Prostate gland (tissue), 2 donors: Measurements from ENCODE around the gene APLNR. TPM values are rescaled to one million over a fixed set of nuclear protein-coding genes. Genes with fewer than 3 reads are reported as not detected.

Source experiments
- DNase-seq: peaks from one replicate; pipeline ENCODE4 v3.0.0-alpha.2; 2019; ENCODE audit warnings: low spot score
- H3K27ac ChIP-seq, 2 donors: fragments of 200-600 bp; sonication (generic); 2 replicates each; pipeline ENCODE4 v1.5.1; 2017 to 2019
- H3K27me3 ChIP-seq: fragments of 200-600 bp; sonication (generic); replicated peaks from 2 replicates; pipeline ENCODE4 v1.5.1; 2019; ENCODE audit not compliant: insufficient read depth
- H3K36me3 ChIP-seq, 2 donors: fragments of 200-600 bp; sonication (generic); 1 replicate in 1 of 2; 2 replicates in 1 of 2; pipeline versions ENCODE4 v1.5.1 to v1.8.1; 2017 to 2019
- H3K4me1 ChIP-seq: fragments of 200-600 bp; sonication (generic); replicated peaks from 2 replicates; pipeline ENCODE4 v1.5.1; 2019
- H3K4me3 ChIP-seq, 2 donors: fragments of 200-600 bp; sonication (generic); 2 replicates each; pipeline ENCODE4 v1.5.1; 2017 to 2019
- H3K9me3 ChIP-seq: fragments of 200-600 bp; sonication (generic); 2 replicates; pipeline ENCODE4 v1.5.1; 2017
- CTCF ChIP-seq, 4 experiments: fragments of 200-600 bp in 2 of 4; fragments of 450-650 bp in 2 of 4; sonication (generic) in 2 of 4; IDR thresholded peaks; 1 replicate in 3 of 4; 2 replicates in 1 of 4; pipeline ENCODE4 v1.5.1; 2016 to 2019; ENCODE audit warnings: antibody characterized with exemption in 4 of 4, mild to moderate bottlenecking in 2 of 4, moderate library complexity in 2 of 4
- POLR2A ChIP-seq: fragments of 450-650 bp; IDR thresholded peaks from one replicate; pipeline ENCODE4 v1.6.1; 2016; ENCODE audit warnings: antibody characterized with exemption, mild to moderate bottlenecking
- POLR2AphosphoS5 ChIP-seq: sonication (generic); formaldehyde crosslinking; IDR thresholded peaks from one replicate; pipeline ENCODE4 v1.6.1; 2017; ENCODE audit warnings: antibody characterized with exemption
- WGBS: methylation state at CpG from one replicate; pipeline ENCODE4 v1.1.5; 2018; 5-methylcytosine and 5-hydroxymethylcytosine counted together
- intact Hi-C: fragments of 100-400 bp; cut with DNase I; formaldehyde crosslinking; loops from one replicate; pipeline ENCODE4 v1.14.2; 2022
- total RNA-seq, 2 donors: library from RNA; depleted of rRNA; stranded (reverse); fragments of >200 nt; gene quantifications; one replicate each; pipeline ENCODE4 v1.1.0, GENCODE V29; 2016

The APLNR gene
- total RNA-seq, 2 donors from 2014 or later: 1.7 TPM; not detected in 1

DNA sequence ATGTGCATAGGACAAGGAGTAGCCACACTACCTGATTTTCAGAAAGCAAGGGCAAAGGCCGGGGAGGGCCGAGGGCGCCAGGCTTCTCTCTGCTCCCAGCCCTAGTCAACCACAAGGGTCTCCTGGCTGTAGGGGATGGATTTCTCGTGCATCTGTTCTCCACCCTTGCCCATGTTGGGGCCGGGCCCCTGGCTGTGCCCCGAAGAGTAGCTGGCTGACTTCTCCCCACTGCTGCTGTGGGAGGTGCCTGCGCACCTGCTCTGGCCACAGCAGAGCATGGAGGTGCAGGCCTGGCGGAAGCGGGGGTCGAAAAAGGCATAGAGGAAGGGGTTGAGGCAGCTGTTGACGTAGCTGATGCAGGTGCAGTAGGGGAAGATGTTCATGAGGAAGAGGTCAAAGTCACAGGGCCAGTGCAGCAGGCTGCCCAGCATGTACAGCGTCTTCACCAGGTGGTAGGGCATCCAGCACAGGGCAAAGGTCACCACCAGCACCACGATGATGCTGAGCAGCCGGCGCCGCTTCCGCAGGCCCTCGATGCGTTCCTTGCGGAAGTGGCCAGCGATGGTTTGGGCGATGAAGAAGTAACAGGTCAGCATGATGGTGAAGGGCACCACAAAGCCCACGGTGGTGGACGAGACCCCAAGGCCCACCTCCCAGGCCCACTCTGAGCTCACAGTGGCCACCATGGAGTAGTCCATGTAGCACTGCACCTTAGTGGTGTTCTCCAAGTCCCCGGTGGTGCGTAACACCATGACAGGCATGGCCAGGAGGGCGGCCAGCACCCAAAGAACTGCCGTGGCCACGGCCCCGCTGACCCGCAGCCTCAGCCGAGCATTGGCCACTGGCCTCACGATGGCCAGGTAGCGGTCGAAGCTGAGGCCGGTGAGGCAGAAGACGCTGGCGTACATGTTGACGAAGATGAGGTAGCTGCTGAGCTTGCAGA lies 1.0 kb downstream of the APLNR start:
- intact Hi-C loops: no loop called here
- no peak overlapping the region for H3K4me3 ChIP-seq
- WGBS: 88% methylated on average over 39 of the region's 39 CpGs

DNA sequence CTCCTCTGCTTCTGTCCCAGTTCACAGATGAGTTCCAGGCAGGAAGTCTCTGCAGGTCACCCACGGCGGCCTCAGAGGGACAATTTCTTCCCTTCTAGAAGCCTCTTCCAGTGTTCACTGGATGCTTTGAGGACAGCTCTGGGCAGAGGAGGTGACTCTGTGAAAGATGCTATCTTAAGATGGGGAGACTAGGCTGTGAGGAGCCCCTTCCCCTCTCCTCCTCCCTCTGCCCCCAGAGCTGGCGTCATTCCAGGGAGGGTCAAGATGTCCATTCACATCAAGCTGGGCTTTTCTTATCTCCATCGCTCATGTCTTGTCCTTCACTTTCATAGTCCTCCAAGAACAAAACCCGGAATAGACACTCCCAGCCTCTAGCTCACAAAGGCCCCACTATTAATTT lies 3.3 kb downstream of the APLNR start:
- Histone ChIP-seq H3K36me3 (no peaks in the 10 kb centered on the region), H3K4me3 (no peak overlapping the region), H3K27ac (no peak overlapping the region), H3K27me3 (peaks cover 7% of the 10 kb centered on the region), H3K4me1 (no peaks in the 10 kb centered on the region), H3K9me3 (no peaks in the 10 kb centered on the region)
- no peak for DNase-seq
- intact Hi-C loops: no loop called here
- no peak for TF ChIP-seq CTCF (IDR thresholded peaks at IDR 0.05)
- no peak for TF ChIP-seq POLR2AphosphoS5
- TF ChIP-seq POLR2A: no peak
- WGBS: 67% methylated on average over 5 of the region's 5 CpGs

More for the DNA sequence above, 1.0 kb downstream of the APLNR start:
- no peak for DNase-seq
- Histone ChIP-seq H3K27ac (no peak overlapping the region), H3K27me3 (peaks cover 7% of the 10 kb centered on the region), H3K4me1 (no peaks in the 10 kb centered on the region), H3K9me3 (no peaks in the 10 kb centered on the region), H3K36me3 (no peaks in the 10 kb centered on the region)
- TF ChIP-seq POLR2AphosphoS5 (no peak), POLR2A (no peak), CTCF (IDR thresholded peaks at IDR 0.05) (no peak)

- Histone ChIP-seq H3K27me3 (peaks cover 5% of the 10 kb centered on the region), H3K4me1 (no peaks in the 10 kb centered on the region), H3K4me3 (no peak overlapping the region), H3K36me3 (no peaks in the 10 kb centered on the region), H3K9me3 (no peaks in the 10 kb centered on the region), H3K27ac (no peak overlapping the region)
- 37% methylated on average over 3 of the region's 3 CpGs for WGBS
- TF ChIP-seq POLR2AphosphoS5: no peak
- TF ChIP-seq CTCF (IDR thresholded peaks at IDR 0.05): no peak
- no peak for TF ChIP-seq POLR2A
- intact Hi-C loops: no loop called here
- DNase-seq: no peak
These were observed 5.4 kb downstream of the APLNR start for GRCh38 chr11:57231539-57232253.

DNA sequence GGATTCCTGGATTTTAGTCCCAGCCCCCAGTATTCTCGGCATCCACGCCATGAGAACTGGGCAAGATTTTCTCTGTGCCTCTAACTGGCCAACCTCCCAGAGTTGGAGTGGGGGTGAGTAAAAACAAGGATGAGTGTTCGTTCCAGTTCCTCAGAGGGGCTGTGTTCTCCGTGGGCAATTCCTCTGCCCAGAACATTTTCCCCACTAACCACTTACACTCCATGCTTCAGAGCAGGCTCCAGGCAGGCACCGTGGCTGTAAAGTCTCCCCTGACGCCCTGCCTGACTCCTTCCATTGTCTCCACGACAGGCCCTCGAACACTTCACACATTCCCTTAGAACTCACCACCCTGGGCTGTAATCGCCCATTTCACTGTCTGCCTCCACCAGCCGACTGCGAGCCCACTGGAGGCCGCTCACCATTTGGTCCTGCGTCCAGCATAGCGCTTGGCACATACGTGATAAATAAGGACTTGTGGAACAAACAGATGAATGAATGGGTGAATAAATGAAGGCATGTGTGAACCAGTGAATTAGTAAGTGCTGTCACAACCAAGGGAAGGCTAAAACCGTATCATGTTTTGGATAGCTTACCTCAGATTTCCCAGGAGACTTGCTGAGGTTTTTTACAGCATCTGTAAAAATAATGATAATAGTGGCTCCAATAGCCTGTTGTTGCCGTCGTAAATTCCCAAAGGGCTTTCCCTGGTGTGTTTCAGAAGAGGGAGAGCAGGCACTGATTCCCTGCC lies 6.1 kb downstream of the APLNR start:
- Histone ChIP-seq H3K4me1 (no peaks in the 10 kb centered on the region), H3K27ac (no peak overlapping the region), H3K27me3 (peaks cover 5% of the 10 kb centered on the region), H3K36me3 (no peaks in the 10 kb centered on the region), H3K4me3 (no peak overlapping the region), H3K9me3 (no peaks in the 10 kb centered on the region)
- TF ChIP-seq POLR2A (no peak), POLR2AphosphoS5 (no peak), CTCF (IDR thresholded peaks at IDR 0.05) (no peak)
- WGBS: 39% methylated on average over 18 of the region's 18 CpGs
- intact Hi-C loops: no loop called here
- DNase-seq: no peak
